GM12878 (cell line): Measurements from ENCODE around the gene SHC3. TPM values are rescaled to one million over a fixed set of nuclear protein-coding genes. Genes with fewer than 3 reads are reported as not detected.

Experiments used
- ATAC-seq: fragments of 200-7000 bp; cut with Tn5 transposase; 3 replicates; pipeline ENCODE4 v1.9.1; 2020; ENCODE audit warnings: mild to moderate bottlenecking, moderate library complexity
- BruUV-seq: library from RNA; stranded (reverse); fragments of 400-500 nt; replicated peaks from 2 replicates; lab custom pipeline; 2021; lab: Mats Ljungman, UMichigan
- CTCF ChIA-PET: fragments of 300-600 bp; sonication (Branson Sonifier 250); formaldehyde crosslinking; extraction: SDS; loops from one replicate; lab custom pipeline; 2021; ENCODE audit warnings: inconsistent platforms; lab: Yijun Ruan, JAX
- POLR2A ChIA-PET: fragments of 350-600 bp; formaldehyde crosslinking; extraction: SDS; loops from one replicate; lab custom pipeline; 2021; ENCODE audit warnings: inconsistent platforms; lab: Charles Lee
- RAD21 ChIA-PET: fragments of 300-600 bp; sonication (Branson Sonifier 250); formaldehyde crosslinking; loops from one replicate; lab custom pipeline; 2023; ENCODE audit warnings: antibody characterized with exemption; ENCODE audit not compliant: unreplicated experiment; lab: Charles Lee
- SMC1A ChIA-PET: fragments of 300-600 bp; sonication (Branson Sonifier 250); formaldehyde crosslinking; loops from one replicate; lab custom pipeline; 2023; ENCODE audit not compliant: unreplicated experiment, uncharacterized antibody; lab: Charles Lee
- DNase-seq: peaks from one replicate; pipeline ENCODE4 v3.0.0-alpha.2; 2011; ENCODE audit warnings: low read depth, low spot score
- FAIRE-seq: peaks from 3 replicates; lab custom pipeline; 2011; peaks lifted over from hg19 to GRCh38; lab: Jason Lieb, UNC
- H2AFZ ChIP-seq: 2 replicates; pipeline ENCODE4 v1.6.0; 2011; ENCODE audit warnings: low read depth, low read length, control low read depth; ENCODE audit not compliant: control insufficient read depth
- H3K27ac ChIP-seq: 2 replicates; pipeline ENCODE4 v1.5.1; 2011; ENCODE audit warnings: control low read depth; ENCODE audit not compliant: control insufficient read depth, insufficient read depth
- H3K27me3 ChIP-seq, 2 experiments: replicated peaks in 1 of 2; 2 replicates each; pipeline versions ENCODE4 v1.6.0 to v1.6.1; 2011; ENCODE audit warnings: low read length in 1 of 2; ENCODE audit not compliant: control insufficient read depth in 2 of 2, insufficient read depth in 2 of 2
- H3K36me3 ChIP-seq, 2 experiments: 2 replicates each; pipeline ENCODE4 v1.5.1; 2011; ENCODE audit warnings: low read length in 1 of 2; ENCODE audit not compliant: control insufficient read depth in 2 of 2, insufficient read depth in 2 of 2
- H3K4me1 ChIP-seq: 2 replicates; pipeline ENCODE4 v1.6.1; 2011; ENCODE audit warnings: mild to moderate bottlenecking, low read length, moderate library complexity, mixed read lengths; ENCODE audit not compliant: control insufficient read depth, insufficient read depth
- H3K4me2 ChIP-seq: 2 replicates; pipeline ENCODE4 v1.6.0; 2011; ENCODE audit warnings: control low read depth; ENCODE audit not compliant: control insufficient read depth, insufficient read depth
- H3K4me3 ChIP-seq: fragments of 200-600 bp; sonication (generic); 2 replicates; pipeline ENCODE4 v1.5.1; 2016
- H3K79me2 ChIP-seq: 2 replicates; pipeline ENCODE4 v1.6.0; 2011; ENCODE audit warnings: low read length; ENCODE audit not compliant: control insufficient read depth, insufficient read depth
- H3K9ac ChIP-seq: 2 replicates; pipeline ENCODE4 v1.8.0; 2011; ENCODE audit warnings: low read length, control low read depth, mixed read lengths; ENCODE audit not compliant: control insufficient read depth, insufficient read depth
- H3K9me3 ChIP-seq: replicated peaks from 3 replicates; pipeline ENCODE4 v1.5.1; 2011; ENCODE audit warnings: mild to moderate bottlenecking, low read length; ENCODE audit not compliant: control insufficient read depth, insufficient read depth
- H4K20me1 ChIP-seq: 2 replicates; pipeline ENCODE4 v1.6.0; 2011; ENCODE audit not compliant: control insufficient read depth, insufficient read depth
- HDAC6 ChIP-seq: fragments of 200-600 bp; sonication (generic); IDR thresholded peaks from one replicate; pipeline ENCODE4 v1.8.0; 2017; ENCODE audit warnings: antibody characterized with exemption; ENCODE audit not compliant: unreplicated experiment
- MYC ChIP-seq: IDR thresholded peaks from 2 replicates; pipeline ENCODE4 v1.6.1; 2011; ENCODE audit warnings: mild to moderate bottlenecking, low read length, moderate library complexity, inconsistent platforms; ENCODE audit not compliant: insufficient read depth, insufficient replicate concordance, insufficient read length, severe bottlenecking
- NFIC ChIP-seq: IDR thresholded peaks from 2 replicates; pipeline ENCODE4 v1.6.1; 2012; ENCODE audit warnings: low read depth, mild to moderate bottlenecking, inconsistent platforms, low read length, moderate library complexity
- RAD51 ChIP-seq: fragments of 450-650 bp; IDR thresholded peaks from 2 replicates; pipeline ENCODE4 v1.6.1; 2016; ENCODE audit warnings: moderate library complexity, mild to moderate bottlenecking, inconsistent platforms
- SMARCA5 ChIP-seq: fragments of 450-650 bp; IDR thresholded peaks from 2 replicates; pipeline ENCODE4 v1.6.1; 2017; ENCODE audit warnings: mild to moderate bottlenecking
- STAT1 ChIP-seq: fragments of 450-650 bp; conservative IDR thresholded peaks from 2 replicates; pipeline ENCODE4 v1.6.1; 2014; ENCODE audit warnings: antibody characterized with exemption, mild to moderate bottlenecking
- WGBS: methylation state at CpG from one replicate; pipeline ENCODE4 v1.1.6; 2016; ENCODE audit warnings: low lambda C conversion rate; ENCODE audit not compliant: insufficient replicate concordance, insufficient coverage; ENCODE audit errors: missing lambda C conversion rate; 5-methylcytosine and 5-hydroxymethylcytosine counted together
- in situ Hi-C: fragments of 300-500 bp; cut with MboI; formaldehyde crosslinking; loops from 9 replicates; pipeline ENCODE4 v1.14.3; 2018; ENCODE audit warnings: mixed read lengths
- intact Hi-C: fragments of 100-400 bp; cut with micrococcal nuclease; formaldehyde crosslinking; loops from one replicate; pipeline ENCODE4 v1.14.2; 2022; ENCODE audit not compliant: unreplicated experiment
- polyA plus RNA-seq, 11 experiments: library from polyadenylated mRNA; depleted of rRNA in 4 of 11; unstranded in 6 of 11; stranded (reverse) in 5 of 11; fragments of >200 nt; fragmentation: Nextera tagmentation in 4 of 11; fragmentation: Illumina TruSeq in 1 of 11; extraction: Ambion mirVana in 4 of 11; extraction: Trizol in 1 of 11; gene quantifications; 1 replicate in 1 of 11; 2 replicates in 10 of 11; pipeline versions ENCODE4 v1.2.1 to v1.2.3, GENCODE V29; 2011 to 2016; ENCODE audit warnings: inconsistent platforms in 2 of 11, missing spikeins in 2 of 11, low read depth in 1 of 11
- total RNA-seq, 4 experiments: library from RNA; depleted of rRNA in 3 of 4; stranded (reverse); fragments of >200 nt in 3 of 4; fragmentation: Illumina TruSeq in 1 of 4; extraction: Trizol in 1 of 4; gene quantifications; 2 replicates each; pipeline versions ENCODE4 v1.2.1 to v1.2.3, GENCODE V29; 2013 to 2021
- TF ChIP-seq, protein P1 (sequence below): IDR thresholded peaks from 2 replicates; pipeline ENCODE4 v1.6.1; 2011; ENCODE audit warnings: low read depth, low read length, improper control_type of control experiment, borderline replicate concordance
- TF ChIP-seq, protein P2 (sequence below): fragments of 150-350 bp; IDR thresholded peaks from 2 replicates; pipeline ENCODE4 v1.6.1; 2014; ENCODE audit warnings: mild to moderate bottlenecking, low read depth, low read length
- TF ChIP-seq, protein P3 (sequence below): IDR thresholded peaks from 2 replicates; pipeline ENCODE4 v1.6.1; 2012; ENCODE audit warnings: low read length, inconsistent platforms

Gene SHC3
- total and polyA plus RNA-seq, 10 of the 15 experiments (the other 5 are each of a cell fraction or from before 2014, with no cell fraction given), result 0.01 to 0.06 TPM; not detected in 8

DNA sequence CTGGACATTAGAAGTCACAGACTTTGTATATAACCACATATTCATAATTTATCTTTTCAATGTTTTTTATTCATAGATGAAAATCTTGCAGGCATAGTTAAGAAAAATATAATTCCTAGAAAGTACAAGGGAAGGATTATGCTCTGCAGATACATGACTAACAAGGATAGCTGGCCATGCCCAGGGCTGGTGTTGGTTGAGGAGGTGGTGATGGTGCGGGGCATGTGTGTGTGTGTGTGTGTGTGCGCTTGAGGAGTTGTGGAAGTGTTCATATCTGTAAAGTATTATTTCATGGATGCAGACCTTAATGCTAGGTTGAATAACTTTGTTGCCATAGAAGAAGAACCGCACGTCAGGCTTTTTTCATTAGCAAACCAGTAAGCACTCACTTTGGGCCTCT, 186.1 kb downstream of the SHC3 start:
- DNase-seq (no peak), FAIRE-seq (no peak), ATAC-seq (no peak)
- in situ Hi-C loops, result no loop called here
- ChIA-PET RAD21 (no interaction called here), SMC1A (no interaction called here), POLR2A (no interaction called here), CTCF (no interaction called here)
- Histone ChIP-seq H3K79me2 (no peaks in the 10 kb centered on the region), H3K27ac (no peak overlapping the region), H4K20me1 (no peaks in the 10 kb centered on the region), H3K27me3 (peaks cover 1 to 3% of the 10 kb centered on the region in 2 experiments; a peak in 3 of 4 replicates), H3K4me1 (no peaks in the 10 kb centered on the region; the same call in 1 of the 2 replicates), H3K9me3 (no peaks in the 10 kb centered on the region), H3K9ac (no peak overlapping the region), H3K36me3 (no peaks in the 10 kb centered on the region), H3K4me2 (no peak overlapping the region), H3K4me3 (no peak overlapping the region), H2AFZ (no peak overlapping the region)
- intact Hi-C loops, result loop anchor here (10.0 kb wide), 1 partner anchor 1038 kb away; a partner anchor contains a TSS
- no TSS peak for BruUV-seq
- WGBS, result 65% methylated on average over 4 of the region's 4 CpGs
- TF ChIP-seq, protein P1, sequence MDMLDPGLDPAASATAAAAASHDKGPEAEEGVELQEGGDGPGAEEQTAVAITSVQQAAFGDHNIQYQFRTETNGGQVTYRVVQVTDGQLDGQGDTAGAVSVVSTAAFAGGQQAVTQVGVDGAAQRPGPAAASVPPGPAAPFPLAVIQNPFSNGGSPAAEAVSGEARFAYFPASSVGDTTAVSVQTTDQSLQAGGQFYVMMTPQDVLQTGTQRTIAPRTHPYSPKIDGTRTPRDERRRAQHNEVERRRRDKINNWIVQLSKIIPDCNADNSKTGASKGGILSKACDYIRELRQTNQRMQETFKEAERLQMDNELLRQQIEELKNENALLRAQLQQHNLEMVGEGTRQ, result no peak

DNA sequence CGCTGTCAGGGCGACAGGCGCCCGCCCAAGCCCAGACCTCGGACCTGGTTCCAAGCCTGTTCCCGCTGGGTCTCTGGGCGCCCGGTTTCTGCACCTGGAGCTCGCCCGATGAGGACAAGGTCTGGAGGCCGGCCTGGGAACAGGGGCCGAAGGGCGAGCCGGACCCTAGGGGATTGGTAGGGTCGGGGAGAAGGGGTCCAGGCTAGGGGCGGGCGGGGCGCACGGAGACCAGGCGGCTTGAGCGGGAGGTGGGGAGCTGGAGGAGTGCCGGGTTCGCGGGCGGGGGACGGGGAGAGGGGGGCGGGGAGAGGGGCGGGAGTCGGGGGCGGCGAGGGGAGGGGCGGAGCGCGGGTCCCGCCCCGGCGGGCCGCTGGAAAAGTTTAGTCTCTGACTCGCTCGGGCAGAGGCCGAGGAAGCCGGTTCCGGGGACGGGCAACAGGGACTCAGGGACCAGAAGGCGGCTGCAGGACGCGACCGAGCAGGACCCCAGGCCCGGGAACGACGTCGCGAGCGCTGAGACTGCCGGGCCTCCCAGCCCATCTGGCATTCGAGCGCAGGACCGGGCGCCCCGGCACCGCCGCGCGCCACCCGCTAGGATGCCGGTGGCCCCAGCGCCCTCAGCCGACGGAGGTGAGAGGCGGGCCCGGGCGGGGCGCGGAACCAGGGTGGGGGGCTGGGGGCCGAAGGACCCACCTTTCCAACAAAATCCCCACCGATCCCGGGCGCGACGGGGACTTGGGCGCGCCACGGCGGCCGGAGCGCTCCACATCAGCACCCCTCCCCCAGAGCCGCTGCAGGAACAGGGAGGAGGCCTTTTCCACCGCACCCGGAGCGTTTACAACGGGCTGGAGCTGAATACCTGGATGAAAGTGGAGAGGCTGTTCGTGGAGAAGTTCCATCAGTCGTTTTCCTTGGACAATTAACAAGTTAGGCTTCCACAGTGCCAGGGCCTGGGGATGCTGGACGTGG, 187.3 kb downstream of the SHC3 start, which contains the start of gene S1PR3:
S1PR3 (plus strand) TSS at position 403 of the 969 bp plus-strand sequence. CDS start 9,733 bp downstream, outside the sequence.
- CTCF ChIA-PET, result no interaction called here
- Histone ChIP-seq H3K9ac (no peak within 1 kb of the TSS), H4K20me1 (no peaks in the 10 kb centered on the region), H3K27me3 (peaks cover 1 to 3% of the 10 kb centered on the region in 2 experiments; a peak in 3 of 4 replicates), H3K36me3 (no peaks in the 10 kb centered on the region), H3K4me2 (no peak within 1 kb of the TSS), H3K79me2 (no peaks in the 10 kb centered on the region), H3K27ac (no peak within 1 kb of the TSS), H3K4me3 (no peak within 1 kb of the TSS), H2AFZ (no peak within 1 kb of the TSS), H3K4me1 (no peaks in the 10 kb centered on the region; the same call in 1 of the 2 replicates), H3K9me3 (no peaks in the 10 kb centered on the region)
- SMC1A ChIA-PET, result no interaction called here
- intact Hi-C loops, result loop anchor here (10.0 kb wide), 1 partner anchor 1037 kb away; a partner anchor contains a TSS
- RAD21 ChIA-PET, result no interaction called here
- in situ Hi-C loops, result no loop called here
- DNase-seq (no peak), FAIRE-seq (no peak), ATAC-seq (no peak)
- WGBS, result 18% methylated on average over 45 of the region's 94 CpGs
- no TSS peak for BruUV-seq
- TF ChIP-seq STAT1 (no peak), HDAC6 (no peak), NFIC (no peak), SMARCA5 (no peak), MYC (no peak), RAD51 (no peak)
- TF ChIP-seq, protein P2, sequence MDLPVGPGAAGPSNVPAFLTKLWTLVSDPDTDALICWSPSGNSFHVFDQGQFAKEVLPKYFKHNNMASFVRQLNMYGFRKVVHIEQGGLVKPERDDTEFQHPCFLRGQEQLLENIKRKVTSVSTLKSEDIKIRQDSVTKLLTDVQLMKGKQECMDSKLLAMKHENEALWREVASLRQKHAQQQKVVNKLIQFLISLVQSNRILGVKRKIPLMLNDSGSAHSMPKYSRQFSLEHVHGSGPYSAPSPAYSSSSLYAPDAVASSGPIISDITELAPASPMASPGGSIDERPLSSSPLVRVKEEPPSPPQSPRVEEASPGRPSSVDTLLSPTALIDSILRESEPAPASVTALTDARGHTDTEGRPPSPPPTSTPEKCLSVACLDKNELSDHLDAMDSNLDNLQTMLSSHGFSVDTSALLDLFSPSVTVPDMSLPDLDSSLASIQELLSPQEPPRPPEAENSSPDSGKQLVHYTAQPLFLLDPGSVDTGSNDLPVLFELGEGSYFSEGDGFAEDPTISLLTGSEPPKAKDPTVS, result no peak
- TF ChIP-seq, protein P3, sequence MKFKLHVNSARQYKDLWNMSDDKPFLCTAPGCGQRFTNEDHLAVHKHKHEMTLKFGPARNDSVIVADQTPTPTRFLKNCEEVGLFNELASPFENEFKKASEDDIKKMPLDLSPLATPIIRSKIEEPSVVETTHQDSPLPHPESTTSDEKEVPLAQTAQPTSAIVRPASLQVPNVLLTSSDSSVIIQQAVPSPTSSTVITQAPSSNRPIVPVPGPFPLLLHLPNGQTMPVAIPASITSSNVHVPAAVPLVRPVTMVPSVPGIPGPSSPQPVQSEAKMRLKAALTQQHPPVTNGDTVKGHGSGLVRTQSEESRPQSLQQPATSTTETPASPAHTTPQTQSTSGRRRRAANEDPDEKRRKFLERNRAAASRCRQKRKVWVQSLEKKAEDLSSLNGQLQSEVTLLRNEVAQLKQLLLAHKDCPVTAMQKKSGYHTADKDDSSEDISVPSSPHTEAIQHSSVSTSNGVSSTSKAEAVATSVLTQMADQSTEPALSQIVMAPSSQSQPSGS, result no peak
- POLR2A ChIA-PET, result no interaction called here
